HUDEP-2 (cell line): ENCODE results near the gene CCL17.
A peak's percentile ranks its signal among the peaks of the same experiment; 100 is the strongest.

ENCODE experiments used
- DNase-seq, 76 experiments: peaks; one replicate each; lab custom pipeline; 2025; ENCODE audit not compliant: unreplicated experiment in 76 of 76; lab: John Stamatoyannopoulos, UW

The CCL17 gene

DNA sequence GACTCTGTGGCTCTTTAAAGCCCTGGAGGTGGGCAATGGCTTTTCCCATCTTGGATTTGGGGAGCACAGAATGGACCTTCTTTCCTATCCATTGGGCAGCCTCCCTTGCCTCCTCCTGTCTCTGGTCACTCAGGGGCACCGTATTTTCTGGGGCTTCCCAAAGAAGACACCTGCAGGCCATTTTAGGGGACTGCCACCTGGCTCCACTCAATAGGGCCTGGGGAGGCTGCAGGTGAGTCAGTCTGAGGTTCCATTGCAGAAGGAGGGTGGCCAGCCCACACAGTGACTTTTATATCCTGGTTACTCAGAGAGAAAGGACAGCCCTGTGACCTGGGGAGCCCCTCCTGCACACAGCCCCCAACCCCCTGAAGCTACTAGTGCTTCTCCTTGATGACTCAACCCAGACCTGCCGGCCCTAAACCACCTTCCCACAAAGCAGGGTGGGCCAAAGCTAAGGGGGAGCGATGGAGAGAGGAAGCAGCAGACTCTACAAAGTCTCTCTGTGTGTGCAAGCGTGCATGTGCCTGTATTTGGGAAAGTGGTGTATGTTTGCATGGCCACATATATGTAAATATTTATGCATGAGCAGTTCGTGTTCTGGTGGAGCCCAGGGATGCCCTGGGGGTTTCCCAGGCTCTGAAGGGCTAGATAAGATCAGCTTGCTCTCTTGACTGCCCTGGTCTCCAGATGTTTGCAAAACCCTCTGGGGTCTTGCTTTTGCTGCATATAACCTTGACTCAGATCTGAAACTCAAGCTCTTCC lies 27.3 kb upstream of the CCL17 start:
- no peak for DNase-seq

DNA sequence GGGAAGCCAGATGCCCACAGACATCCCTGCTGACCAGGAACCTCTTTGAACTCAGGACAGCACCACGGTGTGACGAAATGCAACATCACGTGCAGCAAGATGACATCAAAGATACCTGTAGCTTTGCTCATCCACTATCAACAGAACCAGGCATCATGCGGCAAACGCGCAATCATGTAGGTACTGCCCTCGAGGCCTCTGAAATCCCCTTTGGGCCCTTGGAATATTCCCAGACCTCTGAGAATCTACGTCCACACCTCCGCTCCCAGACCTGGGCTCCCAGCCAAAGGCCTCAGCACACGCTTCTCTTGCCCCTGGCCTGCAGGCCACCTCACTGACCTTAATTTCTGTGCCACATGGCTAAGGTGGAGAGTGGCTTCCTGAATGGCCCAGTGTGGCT lies 25.0 kb upstream of the CCL17 start:
- no peak for DNase-seq

DNA sequence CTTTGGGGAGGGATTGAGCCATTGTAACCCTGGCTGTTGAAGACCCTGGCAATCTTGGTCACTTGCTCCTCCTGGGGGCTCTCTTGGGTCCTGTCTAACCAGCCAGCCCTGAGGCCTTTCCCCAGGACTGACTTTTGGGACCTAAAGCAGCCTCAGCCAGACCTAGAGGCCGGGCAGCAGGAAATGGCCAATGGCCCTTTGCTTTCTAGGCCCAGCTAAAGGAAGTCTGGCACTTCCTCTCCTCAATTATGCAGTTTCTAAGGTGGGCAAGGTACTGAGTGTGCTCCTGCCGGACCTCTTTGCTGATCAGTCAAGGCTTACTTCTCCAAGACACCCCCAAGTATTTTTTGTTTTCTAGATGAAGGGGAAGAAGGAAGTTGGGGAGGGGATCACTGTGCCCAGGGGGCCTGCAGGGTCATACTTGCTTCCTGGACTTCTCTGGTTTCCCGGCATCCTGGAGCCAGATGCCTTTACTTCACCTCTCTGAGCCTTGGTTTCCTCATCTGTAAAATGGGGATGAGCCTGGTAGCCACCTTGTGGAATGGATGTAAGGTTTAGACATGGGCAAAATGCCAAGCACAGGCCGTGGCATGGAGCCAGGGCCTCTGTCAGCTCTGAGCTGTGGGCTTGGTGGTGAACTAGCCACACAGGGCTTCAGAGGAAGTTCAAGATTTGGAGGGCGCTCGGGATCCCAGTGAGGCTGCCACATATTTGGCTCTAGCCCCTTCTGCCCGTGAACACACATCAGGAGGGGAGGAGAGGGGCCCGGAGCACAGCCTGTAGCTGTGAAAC lies 23.7 kb upstream of the CCL17 start:
- DNase-seq = peak in 24 of 76 experiments; percentile 2 to 48 (median 17)

DNA sequence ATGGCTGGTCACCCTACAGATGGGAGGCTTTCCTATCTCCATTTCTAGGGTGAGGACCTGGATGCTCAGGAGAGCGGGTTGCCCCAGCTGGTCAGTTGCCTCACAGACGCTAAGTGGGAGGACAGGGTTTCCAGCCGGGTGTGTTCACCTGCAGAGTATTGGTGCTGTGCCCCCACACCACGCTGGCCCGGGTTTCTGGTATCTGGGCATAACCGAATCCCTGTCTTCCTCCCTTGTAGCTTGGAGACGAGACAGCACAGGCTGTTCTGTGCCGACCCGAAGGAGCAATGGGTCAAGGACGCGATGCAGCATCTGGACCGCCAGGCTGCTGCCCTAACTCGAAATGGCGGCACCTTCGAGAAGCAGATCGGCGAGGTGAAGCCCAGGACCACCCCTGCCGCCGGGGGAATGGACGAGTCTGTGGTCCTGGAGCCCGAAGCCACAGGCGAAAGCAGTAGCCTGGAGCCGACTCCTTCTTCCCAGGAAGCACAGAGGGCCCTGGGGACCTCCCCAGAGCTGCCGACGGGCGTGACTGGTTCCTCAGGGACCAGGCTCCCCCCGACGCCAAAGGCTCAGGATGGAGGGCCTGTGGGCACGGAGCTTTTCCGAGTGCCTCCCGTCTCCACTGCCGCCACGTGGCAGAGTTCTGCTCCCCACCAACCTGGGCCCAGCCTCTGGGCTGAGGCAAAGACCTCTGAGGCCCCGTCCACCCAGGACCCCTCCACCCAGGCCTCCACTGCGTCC lies 22.6 kb upstream of the CCL17 start:
- no peak for DNase-seq

DNA sequence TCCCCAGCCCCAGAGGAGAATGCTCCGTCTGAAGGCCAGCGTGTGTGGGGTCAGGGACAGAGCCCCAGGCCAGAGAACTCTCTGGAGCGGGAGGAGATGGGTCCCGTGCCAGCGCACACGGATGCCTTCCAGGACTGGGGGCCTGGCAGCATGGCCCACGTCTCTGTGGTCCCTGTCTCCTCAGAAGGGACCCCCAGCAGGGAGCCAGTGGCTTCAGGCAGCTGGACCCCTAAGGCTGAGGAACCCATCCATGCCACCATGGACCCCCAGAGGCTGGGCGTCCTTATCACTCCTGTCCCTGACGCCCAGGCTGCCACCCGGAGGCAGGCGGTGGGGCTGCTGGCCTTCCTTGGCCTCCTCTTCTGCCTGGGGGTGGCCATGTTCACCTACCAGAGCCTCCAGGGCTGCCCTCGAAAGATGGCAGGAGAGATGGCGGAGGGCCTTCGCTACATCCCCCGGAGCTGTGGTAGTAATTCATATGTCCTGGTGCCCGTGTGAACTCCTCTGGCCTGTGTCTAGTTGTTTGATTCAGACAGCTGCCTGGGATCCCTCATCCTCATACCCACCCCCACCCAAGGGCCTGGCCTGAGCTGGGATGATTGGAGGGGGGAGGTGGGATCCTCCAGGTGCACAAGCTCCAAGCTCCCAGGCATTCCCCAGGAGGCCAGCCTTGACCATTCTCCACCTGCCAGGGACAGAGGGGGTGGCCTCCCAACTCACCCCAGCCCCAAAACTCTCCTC lies 21.9 kb upstream of the CCL17 start:
- DNase-seq = peak in 1 of 76 experiments; percentile 1

DNA sequence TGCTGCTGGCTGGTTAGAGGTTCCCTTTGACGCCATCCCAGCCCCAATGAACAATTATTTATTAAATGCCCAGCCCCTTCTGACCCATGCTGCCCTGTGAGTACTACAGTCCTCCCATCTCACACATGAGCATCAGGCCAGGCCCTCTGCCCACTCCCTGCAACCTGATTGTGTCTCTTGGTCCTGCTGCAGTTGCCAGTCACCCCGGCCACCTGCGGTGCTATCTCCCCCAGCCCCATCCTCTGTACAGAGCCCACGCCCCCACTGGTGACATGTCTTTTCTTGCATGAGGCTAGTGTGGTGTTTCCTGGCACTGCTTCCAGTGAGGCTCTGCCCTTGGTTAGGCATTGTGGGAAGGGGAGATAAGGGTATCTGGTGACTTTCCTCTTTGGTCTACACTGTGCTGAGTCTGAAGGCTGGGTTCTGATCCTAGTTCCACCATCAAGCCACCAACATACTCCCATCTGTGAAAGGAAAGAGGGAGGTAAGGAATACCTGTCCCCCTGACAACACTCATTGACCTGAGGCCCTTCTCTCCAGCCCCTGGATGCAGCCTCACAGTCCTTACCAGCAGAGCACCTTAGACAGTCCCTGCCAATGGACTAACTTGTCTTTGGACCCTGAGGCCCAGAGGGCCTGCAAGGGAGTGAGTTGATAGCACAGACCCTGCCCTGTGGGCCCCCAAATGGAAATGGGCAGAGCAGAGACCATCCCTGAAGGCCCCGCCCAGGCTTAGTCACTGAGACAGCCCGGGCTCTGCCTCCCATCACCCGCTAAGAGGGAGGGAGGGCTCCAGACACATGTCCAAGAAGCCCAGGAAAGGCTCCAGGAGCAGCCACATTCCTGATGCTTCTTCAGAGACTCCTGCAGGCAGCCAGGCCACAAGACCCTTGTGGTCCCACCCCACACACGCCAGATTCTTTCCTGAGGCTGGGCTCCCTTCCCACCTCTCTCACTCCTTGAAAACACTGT lies 21.0 kb upstream of the CCL17 start:
- DNase-seq = peak in 9 of 76 experiments; percentile 5 to 20 (median 9)

DNA sequence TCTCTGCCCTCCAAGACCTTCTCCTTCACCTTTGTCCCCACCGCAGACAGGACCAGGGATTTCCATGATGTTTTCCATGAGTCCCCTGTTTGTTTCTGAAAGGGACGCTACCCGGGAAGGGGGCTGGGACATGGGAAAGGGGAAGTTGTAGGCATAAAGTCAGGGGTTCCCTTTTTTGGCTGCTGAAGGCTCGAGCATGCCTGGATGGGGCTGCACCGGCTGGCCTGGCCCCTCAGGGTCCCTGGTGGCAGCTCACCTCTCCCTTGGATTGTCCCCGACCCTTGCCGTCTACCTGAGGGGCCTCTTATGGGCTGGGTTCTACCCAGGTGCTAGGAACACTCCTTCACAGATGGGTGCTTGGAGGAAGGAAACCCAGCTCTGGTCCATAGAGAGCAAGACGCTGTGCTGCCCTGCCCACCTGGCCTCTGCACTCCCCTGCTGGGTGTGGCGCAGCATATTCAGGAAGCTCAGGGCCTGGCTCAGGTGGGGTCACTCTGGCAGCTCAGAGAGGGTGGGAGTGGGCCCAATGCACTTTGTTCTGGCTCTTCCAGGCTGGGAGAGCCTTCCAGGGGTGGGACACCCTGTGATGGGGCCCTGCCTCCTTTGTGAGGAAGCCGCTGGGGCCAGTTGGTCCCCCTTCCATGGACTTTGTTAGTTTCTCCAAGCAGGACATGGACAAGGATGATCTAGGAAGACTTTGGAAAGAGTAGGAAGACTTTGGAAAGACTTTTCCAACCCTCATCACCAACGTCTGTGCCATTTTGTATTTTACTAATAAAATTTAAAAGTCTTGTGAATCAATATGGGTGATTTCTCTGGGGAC lies 20.1 kb upstream of the CCL17 start:
- DNase-seq = no peak

DNA sequence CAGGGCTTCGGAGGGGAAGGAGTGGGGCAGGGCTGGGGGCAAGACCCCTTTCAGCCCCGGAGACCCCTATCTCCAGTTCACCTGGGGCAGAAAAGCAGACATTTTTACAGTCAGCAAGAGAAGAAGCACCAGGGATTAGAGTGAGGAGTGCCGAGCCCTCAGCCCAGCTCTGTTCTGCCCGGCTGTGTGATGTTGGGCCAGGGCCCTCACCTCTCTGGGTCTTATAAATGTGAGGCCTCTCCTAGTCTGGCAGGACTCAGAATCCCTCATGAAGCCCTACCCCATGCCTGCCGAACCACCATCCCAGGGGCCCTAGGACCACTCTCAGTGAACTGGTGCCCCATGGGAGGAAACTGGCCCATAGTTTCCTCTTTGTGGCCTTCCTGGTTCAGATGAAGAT lies 19.5 kb upstream of the CCL17 start:
- DNase-seq = no peak

DNA sequence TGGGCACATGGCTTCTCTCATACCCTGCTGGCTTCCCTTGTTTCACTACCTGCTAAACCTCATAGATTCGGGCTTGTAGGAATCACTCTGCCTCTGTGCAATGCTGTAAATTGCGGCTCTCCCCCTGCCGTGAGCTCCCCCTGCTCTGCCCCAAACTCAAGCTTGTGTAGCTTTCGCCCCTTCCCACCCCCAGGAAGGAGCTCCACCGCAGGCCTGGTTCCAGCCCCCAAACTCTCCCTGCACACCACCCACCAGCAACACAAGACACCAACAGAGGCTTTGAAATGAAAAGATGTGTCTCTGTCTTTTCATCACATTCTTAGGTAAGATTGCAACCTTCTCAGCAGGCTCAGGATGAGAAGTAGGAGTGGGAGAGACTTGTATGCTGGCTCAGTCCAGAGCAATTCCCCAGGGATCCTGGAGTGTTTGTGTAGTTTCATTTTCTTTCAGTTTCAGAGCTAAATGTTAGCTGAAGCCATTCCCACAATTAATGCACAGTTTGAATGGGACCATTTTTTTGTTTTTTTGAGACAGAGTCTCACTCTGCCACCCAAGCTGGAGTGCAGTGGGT lies 18.1 kb upstream of the CCL17 start:
- DNase-seq = no peak

DNA sequence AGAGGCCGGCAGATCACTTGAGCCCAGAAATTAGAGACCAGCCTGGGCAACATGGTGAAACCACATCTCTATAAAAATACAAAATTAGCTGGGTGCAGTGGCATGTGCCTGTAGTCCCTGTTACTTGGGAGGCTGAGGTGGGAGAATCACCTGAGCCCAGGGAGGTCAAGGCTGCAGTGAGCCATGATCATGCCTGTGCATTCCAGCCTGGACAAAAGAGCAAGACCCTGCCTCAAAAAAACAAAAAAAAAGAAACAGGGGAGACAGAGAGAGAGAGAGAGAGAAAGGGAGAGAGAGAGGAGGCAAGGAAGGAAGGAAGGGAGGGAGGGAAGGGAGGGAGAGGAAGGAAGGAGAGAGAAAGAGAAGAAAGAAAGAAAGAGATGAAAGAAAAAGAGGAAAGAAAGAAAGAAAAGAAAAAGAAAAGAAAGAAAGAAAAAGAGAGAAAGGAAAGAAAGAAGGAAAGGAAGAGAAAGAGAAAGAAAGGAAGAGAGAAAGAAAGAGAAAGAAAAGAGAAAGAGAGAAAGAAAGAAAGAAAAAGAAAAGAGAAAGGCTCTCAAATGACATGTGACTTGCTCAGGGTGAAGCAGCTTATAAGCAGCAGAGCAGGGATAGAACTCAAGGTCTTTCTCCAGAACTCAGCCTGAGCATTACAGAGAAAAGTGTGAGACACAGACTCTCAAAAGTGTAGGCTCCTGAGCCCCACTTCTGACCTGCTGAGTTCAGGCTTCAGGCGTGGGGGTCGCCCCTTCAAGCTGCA lies 16.8 kb upstream of the CCL17 start:
- no peak for DNase-seq

DNA sequence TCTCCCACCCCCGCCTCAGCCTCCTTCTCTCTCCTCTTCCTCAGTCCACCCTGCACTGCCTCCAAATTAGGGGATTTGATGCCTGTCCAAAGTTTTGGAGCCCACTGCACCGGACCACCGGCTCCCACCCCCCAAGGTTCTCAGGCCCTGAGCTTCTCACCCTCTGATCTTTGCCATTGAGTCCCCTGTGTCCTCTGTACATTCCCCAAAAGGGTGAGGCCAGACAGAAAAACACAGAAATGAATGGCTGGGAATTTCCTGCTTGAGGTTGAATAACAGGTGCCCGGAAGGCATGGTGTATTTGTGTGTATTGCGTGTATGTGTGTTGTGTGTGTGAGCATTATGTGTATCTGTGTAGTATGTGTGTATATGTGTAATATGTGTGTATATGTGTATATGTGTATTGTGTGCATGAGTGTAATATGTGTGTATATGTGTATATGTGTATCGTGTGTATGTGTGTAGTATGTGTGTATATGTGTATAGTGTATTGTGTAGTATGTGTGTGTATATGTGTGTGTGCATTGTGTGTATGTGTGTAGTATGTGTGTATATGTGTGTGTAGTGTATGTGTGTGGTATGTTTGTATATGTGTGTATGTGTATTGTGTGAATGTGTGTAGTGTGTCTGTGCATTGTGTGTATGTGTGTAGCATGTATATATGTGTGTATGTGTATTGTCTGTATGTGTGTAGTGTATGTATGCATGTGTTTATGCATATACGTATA lies 16.0 kb upstream of the CCL17 start:
- DNase-seq = no peak

DNA sequence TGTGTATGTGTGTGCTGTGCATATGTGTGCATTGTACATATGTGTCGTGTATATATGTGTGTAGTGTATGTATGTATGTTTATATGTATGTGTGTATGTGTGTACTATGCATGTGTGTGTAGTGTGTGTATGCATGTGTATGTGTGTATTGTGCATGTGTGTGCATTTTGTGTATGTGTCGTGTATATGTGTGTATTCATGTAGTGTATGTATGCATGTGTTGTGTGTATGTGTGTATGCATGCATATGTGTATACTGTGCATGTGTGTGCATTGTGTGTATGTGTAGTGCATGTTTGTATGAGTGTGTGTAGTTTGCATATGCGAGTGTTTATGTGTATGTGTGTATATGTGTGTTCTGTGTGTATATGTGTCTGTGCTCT lies 15.5 kb upstream of the CCL17 start:
- no peak for DNase-seq

DNA sequence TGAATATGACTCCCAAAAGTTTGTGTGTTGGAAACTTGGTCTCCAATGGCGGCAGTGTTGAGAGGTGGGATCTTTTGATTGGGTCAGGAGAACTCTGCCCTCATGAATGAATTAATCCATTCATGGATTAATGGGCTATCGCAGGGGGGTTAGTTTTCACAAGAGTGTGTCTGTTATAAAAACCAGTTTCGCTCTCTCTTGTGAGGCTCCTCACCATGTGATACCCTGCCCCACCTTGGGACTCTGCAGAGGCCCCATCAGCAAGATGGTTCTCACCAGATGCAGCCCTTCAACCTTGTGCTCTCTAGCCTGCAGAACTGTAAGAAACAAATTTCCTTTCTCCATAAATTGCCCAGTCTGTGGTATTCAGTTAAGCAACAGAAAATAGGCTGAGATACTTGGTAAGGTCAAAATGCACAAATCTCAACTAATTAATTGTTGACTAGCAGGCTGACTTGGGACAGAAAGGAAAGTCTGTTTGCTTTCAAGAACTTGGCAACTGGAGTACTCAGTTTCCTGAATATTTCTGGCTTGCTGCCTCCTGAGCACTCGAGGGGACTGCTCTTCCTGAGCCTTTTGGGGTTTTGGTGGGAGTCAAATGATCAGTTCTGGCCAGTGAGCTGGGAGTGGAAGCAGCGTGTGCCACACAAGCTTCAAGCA lies 13.8 kb upstream of the CCL17 start:
- DNase-seq = no peak

DNA sequence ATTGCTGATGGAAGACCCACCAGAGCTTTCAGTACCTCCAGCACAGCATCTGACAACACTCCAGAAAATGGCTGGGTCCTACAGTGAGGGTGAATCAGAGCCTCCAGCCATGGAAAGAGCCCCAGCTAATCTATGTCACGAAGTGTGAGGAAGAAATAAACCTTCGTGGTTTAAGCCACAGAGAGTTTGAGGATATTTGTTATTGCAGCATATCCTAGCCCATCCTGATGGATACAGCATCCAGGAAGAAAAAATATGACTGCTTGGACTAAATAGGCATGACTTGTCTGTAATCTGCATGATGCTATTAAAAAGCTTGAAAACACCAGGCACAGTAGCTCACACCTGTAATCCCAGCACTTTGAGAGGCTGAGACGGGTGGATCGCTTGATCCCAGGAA lies 13.3 kb upstream of the CCL17 start:
- DNase-seq = no peak

DNA sequence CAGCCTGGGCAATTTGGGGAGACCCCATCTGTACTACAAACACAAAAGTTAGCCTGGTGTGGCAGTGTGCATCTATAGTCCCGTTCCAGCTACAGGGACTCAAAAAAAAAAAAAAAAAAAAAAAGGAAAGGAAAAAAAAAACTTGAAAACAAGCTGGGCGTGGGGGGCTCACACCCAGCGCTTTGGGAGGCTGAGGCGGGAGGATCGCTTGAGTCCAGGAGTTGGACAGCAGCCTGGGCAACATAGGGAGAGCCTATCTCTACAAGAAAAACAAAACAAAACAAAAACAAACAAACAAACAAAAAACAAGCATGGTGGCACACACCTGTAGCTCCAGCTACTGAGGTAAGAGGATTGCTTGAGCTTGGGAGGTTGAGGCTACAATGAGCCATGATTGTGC lies 12.9 kb upstream of the CCL17 start:
- DNase-seq = no peak

DNA sequence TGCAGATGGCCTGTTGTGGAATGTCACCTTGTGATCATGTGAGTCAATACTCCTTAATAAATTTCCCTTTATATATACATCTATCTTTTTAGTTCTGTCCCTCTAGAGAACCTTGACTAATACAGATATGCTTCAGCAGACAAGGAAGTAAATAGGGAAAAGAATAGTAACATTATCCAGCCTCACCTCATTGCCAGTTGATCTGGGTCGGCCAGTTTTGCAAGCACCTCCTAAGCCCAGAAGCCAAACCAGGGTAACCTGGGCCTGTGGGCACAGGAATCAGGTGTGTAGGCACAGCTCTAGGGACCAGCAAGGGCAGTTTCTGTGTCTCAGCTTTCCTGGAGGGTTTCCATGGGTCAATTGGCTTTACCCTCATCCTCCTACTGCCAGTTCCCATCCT lies 11.9 kb upstream of the CCL17 start:
- no peak for DNase-seq

DNA sequence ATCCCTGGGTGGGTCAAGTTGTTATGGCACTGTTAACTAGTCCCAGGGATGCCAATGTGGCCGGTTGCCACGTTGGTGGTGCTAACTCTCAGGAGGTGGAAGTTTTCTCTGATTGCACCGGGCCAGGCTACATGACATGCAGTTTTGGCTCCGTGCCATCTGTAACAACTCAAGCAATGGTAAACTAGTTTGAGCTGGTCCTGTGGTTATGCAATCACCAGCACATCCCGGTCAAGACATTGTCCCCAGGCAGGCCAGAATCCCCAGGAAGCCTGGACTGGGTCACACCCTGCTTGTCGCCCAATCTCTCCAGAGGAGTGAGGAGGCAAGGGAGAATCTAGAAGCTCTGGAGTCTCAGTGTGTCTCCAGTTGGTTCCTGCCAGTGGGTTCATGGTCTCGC lies 10.1 kb upstream of the CCL17 start:
- no peak for DNase-seq
